Neural cell (in vitro differentiated cells): Measurements from ENCODE around the gene ZNF682. TPM values are rescaled to one million over a fixed set of nuclear protein-coding genes. Genes with fewer than 3 reads are reported as not detected.
"Not testable (repeated sequence)": the region's sequence is repeated elsewhere in the genome, so short reads cannot be mapped to it uniquely, and the experiment has no call there.

ENCODE experiments used
- H2AFZ ChIP-seq: fragments of 200-600, 300-800 bp; sonication (generic), shearing (Covaris generic); 2 replicates; pipeline ENCODE4 v1.6.0; 2014; ENCODE audit warnings: low read depth, mild to moderate bottlenecking, antibody characterized with exemption, low read length, moderate library complexity
- H3F3A ChIP-seq: fragments of 200-600 bp; shearing (Covaris generic); 2 replicates; pipeline ENCODE4 v1.6.1; 2016; ENCODE audit warnings: mild to moderate bottlenecking, moderate library complexity, mixed read lengths, antibody characterized with exemption, low read length; ENCODE audit not compliant: insufficient read depth, poor library complexity, severe bottlenecking
- H3K27ac ChIP-seq: fragments of 200-600, 300-800 bp; sonication (generic), shearing (Covaris generic); 2 replicates; pipeline ENCODE4 v1.5.1; 2014; ENCODE audit warnings: mild to moderate bottlenecking, low read length, moderate library complexity
- H3K27me3 ChIP-seq: fragments of 300-800, 200-600 bp; sonication (generic), shearing (Covaris generic); 2 replicates; pipeline ENCODE4 v1.6.0; 2014; ENCODE audit warnings: mild to moderate bottlenecking, low read depth, low read length, moderate library complexity; ENCODE audit not compliant: insufficient read depth
- H3K36me3 ChIP-seq: fragments of 300-800, 200-600 bp; sonication (generic), shearing (Covaris generic); 2 replicates; pipeline ENCODE4 v1.5.1; 2014; ENCODE audit warnings: mild to moderate bottlenecking, antibody characterized with exemption, low read length, moderate library complexity; ENCODE audit not compliant: insufficient read depth
- H3K4me2 ChIP-seq: fragments of 300-800, 200-600 bp; sonication (generic), shearing (Covaris generic); 2 replicates; pipeline ENCODE4 v1.6.0; 2014; ENCODE audit warnings: mild to moderate bottlenecking, low read length
- H3K4me3 ChIP-seq: fragments of 300-800, 200-600 bp; sonication (generic), shearing (Covaris generic); 2 replicates; pipeline ENCODE4 v1.5.1; 2014; ENCODE audit warnings: mild to moderate bottlenecking, low read length, moderate library complexity
- H3K79me2 ChIP-seq: fragments of 200-600 bp; shearing (Covaris generic); replicated peaks from 2 replicates; pipeline ENCODE4 v1.6.0; 2014; ENCODE audit warnings: mild to moderate bottlenecking, low read length, moderate library complexity; ENCODE audit not compliant: insufficient read depth
- H3K9ac ChIP-seq: fragments of 300-800, 200-600 bp; sonication (generic), shearing (Covaris generic); 2 replicates; pipeline ENCODE4 v1.6.1; 2016; ENCODE audit warnings: mild to moderate bottlenecking, low read length, mixed read lengths
- H3K9me2 ChIP-seq: fragments of 200-600 bp; shearing (Covaris generic); 2 replicates; pipeline ENCODE4 v1.6.1; 2016; ENCODE audit warnings: mild to moderate bottlenecking, low read length, mixed read lengths; ENCODE audit not compliant: insufficient read depth
- H3K9me3 ChIP-seq: fragments of 200-600, 300-800 bp; sonication (generic), shearing (Covaris generic); 2 replicates; pipeline ENCODE4 v1.6.1; 2016; ENCODE audit warnings: mild to moderate bottlenecking, mixed run types, low read length, moderate library complexity, mixed read lengths
- H4K20me1 ChIP-seq: fragments of 200-600 bp; shearing (Covaris generic); 2 replicates; pipeline ENCODE4 v1.6.1; 2016; ENCODE audit warnings: mild to moderate bottlenecking, mixed run types; ENCODE audit not compliant: insufficient read depth
- CTCF ChIP-seq: fragments of 450-650 bp; IDR thresholded peaks from 2 replicates; pipeline ENCODE4 v1.5.1; 2014; ENCODE audit warnings: antibody characterized with exemption, mild to moderate bottlenecking, moderate library complexity; ENCODE audit not compliant: poor library complexity, severe bottlenecking
- EP300 ChIP-seq: fragments of 450-650 bp; conservative IDR thresholded peaks from 2 replicates; pipeline ENCODE4 v1.6.1; 2014; ENCODE audit warnings: antibody characterized with exemption, mild to moderate bottlenecking, moderate library complexity; ENCODE audit not compliant: poor library complexity, severe bottlenecking
- EZH2 ChIP-seq: fragments of 200-600, 300-800 bp; shearing (Covaris generic), sonication (generic); IDR thresholded peaks from 2 replicates; pipeline ENCODE4 v1.6.1; 2014; ENCODE audit warnings: antibody characterized with exemption, low read length, borderline replicate concordance, mild to moderate bottlenecking; ENCODE audit not compliant: insufficient read depth, poor library complexity, severe bottlenecking
- MXI1 ChIP-seq: fragments of 450-650 bp; conservative IDR thresholded peaks from 2 replicates; pipeline ENCODE4 v1.6.1; 2014; ENCODE audit warnings: antibody characterized with exemption, mild to moderate bottlenecking; ENCODE audit not compliant: poor library complexity, severe bottlenecking
- RAD21 ChIP-seq: fragments of 450-650 bp; conservative IDR thresholded peaks from 2 replicates; pipeline ENCODE4 v1.6.1; 2014; ENCODE audit warnings: antibody characterized with exemption, mild to moderate bottlenecking, moderate library complexity
- REST ChIP-seq: IDR thresholded peaks from 2 replicates; pipeline ENCODE4 v1.6.1; 2012; ENCODE audit warnings: borderline replicate concordance
- SMC3 ChIP-seq: fragments of 450-650 bp; conservative IDR thresholded peaks from 2 replicates; pipeline ENCODE4 v1.6.1; 2014; ENCODE audit warnings: antibody characterized with exemption, mild to moderate bottlenecking, moderate library complexity; ENCODE audit not compliant: poor library complexity
- TAF1 ChIP-seq: IDR thresholded peaks from 2 replicates; pipeline ENCODE4 v1.6.1; 2012; ENCODE audit warnings: low read depth
- polyA plus RNA-seq: library from polyadenylated mRNA; depleted of rRNA; stranded (reverse); fragments of >200 nt; gene quantifications from 2 replicates; pipeline ENCODE4 v1.2.3, GENCODE V29; 2014

ZNF682 gene
- polyA plus RNA-seq, 1 donor from 2014 or later, result 57.1 TPM

DNA sequence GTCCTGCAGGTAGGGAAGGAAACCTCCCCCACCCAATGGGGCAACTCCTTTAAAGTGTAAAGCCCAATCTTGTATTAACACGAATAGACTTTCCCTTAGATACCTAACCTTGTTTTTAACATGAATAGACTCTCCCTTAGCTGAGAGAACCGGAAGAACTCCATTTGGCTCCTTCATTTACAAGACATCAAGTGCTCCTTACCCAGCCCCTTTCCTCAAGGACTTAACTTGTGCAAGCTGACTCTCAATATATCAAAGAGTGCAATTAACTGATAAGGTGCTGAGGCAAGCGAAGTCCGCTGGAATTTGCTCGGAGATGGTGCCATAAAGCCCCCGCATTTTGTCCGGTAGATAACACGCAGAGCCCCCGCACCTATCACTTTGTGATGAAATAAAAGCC is 28.6 kb upstream of the ZNF682 start:
- Histone ChIP-seq H3K36me3 (no peaks in the 10 kb centered on the region), H3F3A (no peaks in the 10 kb centered on the region), H3K4me2 (no peak overlapping the region), H3K9me3 (no peaks in the 10 kb centered on the region), H3K27ac (no peak overlapping the region), H3K79me2 (no peaks in the 10 kb centered on the region), H4K20me1 (no peaks in the 10 kb centered on the region), H2AFZ (no peak overlapping the region), H3K9ac (no peak overlapping the region), H3K4me3 (no peak overlapping the region), H3K9me2 (no peaks in the 10 kb centered on the region), H3K27me3 (no peaks in the 10 kb centered on the region)
- TF ChIP-seq TAF1 (no peak), CTCF (no peak), MXI1 (no peak), EP300 (no peak), EZH2 (no peak), REST (no peak), SMC3 (no peak)

DNA sequence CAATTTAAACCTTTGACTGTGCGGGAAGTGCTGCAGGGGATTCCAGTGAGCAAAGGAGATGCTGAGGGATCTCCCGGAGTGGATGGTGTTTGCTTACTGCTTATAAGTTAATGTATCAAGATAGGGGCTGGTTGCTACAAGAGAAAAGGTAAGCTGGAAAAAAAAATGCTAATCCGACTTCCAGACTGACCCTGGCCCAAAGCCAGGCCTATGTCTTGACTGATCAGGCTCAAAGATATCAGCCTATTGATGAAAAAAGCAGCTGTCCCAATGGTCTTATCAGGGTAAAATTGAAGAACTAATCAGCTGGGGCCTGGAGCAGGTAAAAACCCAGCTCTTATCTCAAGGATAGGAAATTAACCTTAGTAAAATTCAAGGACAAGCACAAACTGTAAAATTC is 27.6 kb upstream of the ZNF682 start:
- no peak for TF ChIP-seq RAD21
- no peaks in the 10 kb centered on the region for H3K27me3 ChIP-seq
- H3K9me2 ChIP-seq, result no peaks in the 10 kb centered on the region
- no peak overlapping the region for H2AFZ ChIP-seq
- H3K9me3 ChIP-seq, result no peaks in the 10 kb centered on the region
- H3K4me2 ChIP-seq, result no peak overlapping the region
- H3K79me2 ChIP-seq, result no peaks in the 10 kb centered on the region
- no peaks in the 10 kb centered on the region for H3K36me3 ChIP-seq
- no peaks in the 10 kb centered on the region for H3F3A ChIP-seq
- no peak overlapping the region for H3K9ac ChIP-seq
- no peak overlapping the region for H3K4me3 ChIP-seq
- H4K20me1 ChIP-seq, result no peaks in the 10 kb centered on the region
- H3K27ac ChIP-seq, result no peak overlapping the region

- H3K4me2 ChIP-seq, result no peak overlapping the region
- no peak overlapping the region for H2AFZ ChIP-seq
- no peaks in the 10 kb centered on the region for H3K36me3 ChIP-seq
- H3K9me3 ChIP-seq, result no peaks in the 10 kb centered on the region
- no peak for TF ChIP-seq EP300
- H3K79me2 ChIP-seq, result no peaks in the 10 kb centered on the region
- H3K9ac ChIP-seq, result no peak overlapping the region
- no peaks in the 10 kb centered on the region for H4K20me1 ChIP-seq
- H3K4me3 ChIP-seq, result no peak overlapping the region
- no peak overlapping the region for H3K27ac ChIP-seq
- no peaks in the 10 kb centered on the region for H3K27me3 ChIP-seq
- H3K9me2 ChIP-seq, result no peaks in the 10 kb centered on the region
- H3F3A ChIP-seq, result no peaks in the 10 kb centered on the region
Measured at GRCh38 chr19:20060282-20060681, 21.0 kb upstream of the ZNF682 start.

- not testable (repeated sequence) for H3K9me3 ChIP-seq, H3K4me2 ChIP-seq, H3K27me3 ChIP-seq, H3K9me2 ChIP-seq, H3K27ac ChIP-seq, H3F3A ChIP-seq, H3K79me2 ChIP-seq, H3K4me3 ChIP-seq, H3K36me3 ChIP-seq, H2AFZ ChIP-seq, H3K9ac ChIP-seq, H4K20me1 ChIP-seq
Measured at GRCh38 chr19:20058738-20059137, 19.4 kb upstream of the ZNF682 start.
